B cell (primary cell): Measurements from ENCODE around the gene KIF22. TPM values are rescaled to one million over a fixed set of nuclear protein-coding genes. Genes with fewer than 3 reads are reported as not detected.
A peak's percentile ranks its signal among the peaks of the same experiment; 100 is the strongest.

Source experiments
- ATAC-seq: fragments of 200-7000 bp; cut with Tn5 transposase; one replicate; pipeline ENCODE4 v1.10.0; 2021; ENCODE audit warnings: low read depth, mild to moderate bottlenecking, moderate number of reproducible peaks, moderate library complexity
- CTCF ChIA-PET: fragments of 350-600 bp; sonication (Branson Sonifier 250); formaldehyde crosslinking; loops from one replicate; lab custom pipeline; 2021; ENCODE audit warnings: antibody characterized with exemption, inconsistent platforms; lab: Charles Lee
- POLR2A ChIA-PET: fragments of 350-600 bp; sonication (Branson Sonifier 250); formaldehyde crosslinking; loops from one replicate; lab custom pipeline; 2021; ENCODE audit warnings: antibody characterized with exemption; lab: Charles Lee
- DNase-seq: peaks from one replicate; pipeline ENCODE4 v3.0.0; 2013
- H2AFZ ChIP-seq: 2 replicates; pipeline ENCODE4 v1.6.1; 2012; ENCODE audit warnings: mild to moderate bottlenecking, low read depth, low read length; ENCODE audit not compliant: insufficient read depth, poor library complexity, severe bottlenecking
- H3K27ac ChIP-seq, 2 donors: 1 replicate in 1 of 2; 2 replicates in 1 of 2; pipeline ENCODE4 v1.5.1; 2012 to 2013; ENCODE audit warnings: low read length in 2 of 2, mild to moderate bottlenecking in 2 of 2, moderate library complexity in 1 of 2
- H3K27me3 ChIP-seq, 4 experiments: fragments of 200-600 bp in 1 of 4; sonication (generic) in 1 of 4; replicated peaks in 1 of 4; 1 replicate in 2 of 4; 2 replicates in 2 of 4; pipeline versions ENCODE4 v1.6.1 to v1.7.0; 2013 to 2016; ENCODE audit warnings: low read length in 3 of 4, mild to moderate bottlenecking in 2 of 4, mixed read lengths in 1 of 4, moderate library complexity in 1 of 4; ENCODE audit not compliant: insufficient read depth in 4 of 4, control insufficient read depth in 3 of 4; ENCODE audit errors: control extremely low read depth in 1 of 4
- H3K36me3 ChIP-seq, 2 experiments: replicated peaks in 1 of 2; 1 replicate in 1 of 2; 2 replicates in 1 of 2; pipeline versions ENCODE4 v1.6.1 to v1.7.1; 2013; ENCODE audit warnings: low read length in 1 of 2; ENCODE audit not compliant: insufficient read depth in 2 of 2, control insufficient read depth in 1 of 2; ENCODE audit errors: control extremely low read depth in 1 of 2, extremely low read depth in 1 of 2
- H3K4me1 ChIP-seq, 2 donors: fragments of 200-600 bp in 1 of 2; sonication (generic) in 1 of 2; 1 replicate in 1 of 2; 2 replicates in 1 of 2; pipeline versions ENCODE4 v1.5.1 to v1.6.1; 2013 to 2017; ENCODE audit warnings: low read length in 2 of 2; ENCODE audit not compliant: control insufficient read depth in 2 of 2, insufficient read depth in 2 of 2
- H3K4me2 ChIP-seq: replicated peaks from 2 replicates; pipeline ENCODE3; 2012; ENCODE audit warnings: mild to moderate bottlenecking, low read depth, low read length; ENCODE audit not compliant: poor library complexity, severe bottlenecking
- H3K4me3 ChIP-seq, 5 experiments: fragments of 200-600 bp in 1 of 5; sonication (generic) in 1 of 5; 1 replicate in 3 of 5; 2 replicates in 2 of 5; pipeline versions ENCODE4 v1.5.1 to v1.7.0; 2011 to 2016; ENCODE audit warnings: low read length in 4 of 5, mild to moderate bottlenecking in 4 of 5, low read depth in 2 of 5, control low read depth in 1 of 5, moderate library complexity in 1 of 5; ENCODE audit not compliant: insufficient read depth in 1 of 5; ENCODE audit errors: control extremely low read depth in 1 of 5, extremely low read depth in 1 of 5
- H3K79me2 ChIP-seq: fragments of 200-600 bp; sonication (generic); one replicate; pipeline ENCODE4 v1.6.0; 2016; ENCODE audit warnings: low read length; ENCODE audit not compliant: control insufficient read depth, insufficient read depth
- H3K9ac ChIP-seq: fragments of 200-600 bp; sonication (generic); 2 replicates; pipeline ENCODE4 v1.6.1; 2017; ENCODE audit warnings: mild to moderate bottlenecking, low read length, moderate library complexity
- H3K9me3 ChIP-seq, 3 donors: one replicate each; pipeline versions ENCODE4 v1.6.1 to v1.7.1; 2013; ENCODE audit warnings: low read length in 2 of 3; ENCODE audit not compliant: control insufficient read depth in 2 of 3, insufficient read depth in 1 of 3; ENCODE audit errors: control extremely low read depth in 1 of 3
- H4K20me1 ChIP-seq: 2 replicates; pipeline ENCODE4 v1.6.0; 2012; ENCODE audit warnings: mild to moderate bottlenecking, low read length; ENCODE audit not compliant: insufficient read depth, control insufficient read depth, poor library complexity, severe bottlenecking
- H3K27ac Mint-ChIP-seq: one replicate; pipeline ENCODE4 v1.8.0; 2021; ENCODE audit warnings: mixed read lengths
- H3K27me3 Mint-ChIP-seq: one replicate; pipeline ENCODE4 v1.8.0; 2021; ENCODE audit warnings: mixed read lengths
- H3K4me1 Mint-ChIP-seq: one replicate; pipeline ENCODE4 v1.8.0; 2021; ENCODE audit warnings: mixed read lengths
- H3K4me3 Mint-ChIP-seq: one replicate; pipeline ENCODE4 v1.8.0; 2021; ENCODE audit warnings: mixed read lengths
- H3K9me3 Mint-ChIP-seq: one replicate; pipeline ENCODE4 v1.8.0; 2022; ENCODE audit warnings: mixed read lengths; ENCODE audit not compliant: insufficient read depth
- EZH2 ChIP-seq: IDR thresholded peaks from 2 replicates; pipeline ENCODE4 v1.6.1; 2012; ENCODE audit warnings: borderline replicate concordance, low read depth, mild to moderate bottlenecking, moderate library complexity, low read length; ENCODE audit not compliant: insufficient read depth, poor library complexity, severe bottlenecking
- WGBS: methylation state at CpG from one replicate; pipeline ENCODE4 v1.1.5; 2013; ENCODE audit warnings: missing lambda C conversion rate; ENCODE audit not compliant: insufficient coverage; 5-methylcytosine and 5-hydroxymethylcytosine counted together
- intact Hi-C: fragments of 100-400 bp; cut with micrococcal nuclease; formaldehyde crosslinking; loops from one replicate; pipeline ENCODE4 v1.10.0; 2022
- polyA plus RNA-seq: library from polyadenylated mRNA; depleted of rRNA; stranded (reverse); fragments of >200 nt; gene quantifications from 2 replicates; pipeline ENCODE4 v1.2.3, GENCODE V29; 2012
- total RNA-seq, 2 donors: library from RNA; stranded (reverse); fragments of 120-200 nt in 1 of 2; gene quantifications; 1 replicate in 1 of 2; 2 replicates in 1 of 2; pipeline versions ENCODE4 v1.2.3 to v1.2.4, GENCODE V29; 2013 to 2022
- TF ChIP-seq, protein P1 (sequence below): fragments of 200-600 bp; IDR thresholded peaks from one replicate; pipeline ENCODE4 v1.8.0; 2022; ENCODE audit warnings: antibody characterized with exemption, mild to moderate bottlenecking

KIF22 gene
- total and polyA plus RNA-seq, 2 donors (not counting 1 experiment from before 2014, with no cell fraction given), result 53.9 to 57.2 TPM

DNA sequence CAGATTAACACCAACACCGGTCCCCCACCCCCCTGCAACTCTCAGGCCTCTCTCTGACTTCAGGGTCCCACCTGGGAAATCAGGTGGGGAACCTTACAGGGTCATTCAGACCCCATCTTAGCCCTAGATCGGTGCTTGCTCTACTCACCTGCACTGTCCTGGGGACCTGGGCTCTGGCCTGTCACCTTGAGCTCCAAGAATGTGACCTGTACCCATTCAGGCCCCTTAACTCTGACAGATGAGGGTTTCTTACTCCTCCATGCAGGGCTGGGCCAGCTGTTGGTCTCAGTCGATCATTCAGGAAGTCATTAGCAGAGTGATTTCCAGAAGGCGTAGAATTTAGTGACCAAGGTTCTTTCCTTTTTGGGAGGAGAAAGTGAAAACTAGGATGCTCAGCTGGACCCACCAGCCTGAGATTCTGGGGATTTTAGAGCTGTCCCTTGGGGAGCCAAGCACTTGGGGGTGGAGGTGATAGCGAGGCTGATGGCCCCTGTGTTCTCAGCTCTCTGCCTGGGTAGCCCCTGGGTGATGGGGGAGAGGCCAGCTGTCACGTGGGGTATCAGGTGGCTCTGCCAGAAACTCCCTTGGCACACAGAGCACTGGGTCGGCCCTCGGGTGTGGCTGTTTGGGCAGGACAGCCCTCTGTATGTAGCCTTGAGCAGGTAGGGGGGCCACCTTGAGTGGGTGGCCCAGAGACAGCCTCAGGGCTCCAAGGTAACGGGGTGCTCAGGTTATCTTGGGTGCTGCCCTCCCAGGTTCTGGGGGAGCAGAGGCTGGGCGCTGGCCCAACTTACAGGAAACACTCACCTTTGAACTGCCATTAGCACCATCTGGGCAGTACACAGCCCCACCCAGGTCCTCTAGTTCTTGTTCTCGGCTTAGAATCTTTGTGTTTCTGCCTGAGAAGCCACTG lies 30.4 kb downstream of the KIF22 start:
- peak overlapping the region; percentile 73 for H3K4me2 ChIP-seq
- no peaks in the 10 kb centered on the region for H3K9me3 Mint-ChIP-seq
- H3K9ac ChIP-seq, result peak overlapping the region; percentile 65
- ATAC-seq (peak; percentile 40), DNase-seq (peak; percentile 74)
- H3K4me3 Mint-ChIP-seq, result peak overlapping the region; percentile 96
- no peaks in the 10 kb centered on the region for H3K9me3 ChIP-seq
- H3K36me3 ChIP-seq, result peaks cover 0 to 22% of the 10 kb centered on the region in 2 experiments
- H3K4me3 ChIP-seq, result peak overlapping the region; percentile 43 to 93 (median 57)
- intact Hi-C loops, result loop anchor here (1.0 to 2.0 kb wide), 2 partner anchors 28 to 42 kb away; partner anchors contain the start of gene CDIPT
- peaks cover 62% of the 10 kb centered on the region for H3K4me1 Mint-ChIP-seq
- no peaks in the 10 kb centered on the region for H3K27me3 ChIP-seq
- peak overlapping the region; percentile 61 for H2AFZ ChIP-seq
- ChIA-PET POLR2A (interaction anchor here (0.5 to 1.3 kb wide), 4 partner anchors 15 to 102 kb away, joined by 3 to 4 read pairs (median 3); no protein-coding TSS in a partner anchor), CTCF (interaction anchor here (0.6 to 5.7 kb wide), 10 partner anchors 10 to 873 kb away, joined by 3 to 66 read pairs (median 4); partner anchors contain the start of genes KIF22 and MAZ)
- peak overlapping the region; percentile 82 to 95 for H3K27ac ChIP-seq
- TF ChIP-seq, protein P1, sequence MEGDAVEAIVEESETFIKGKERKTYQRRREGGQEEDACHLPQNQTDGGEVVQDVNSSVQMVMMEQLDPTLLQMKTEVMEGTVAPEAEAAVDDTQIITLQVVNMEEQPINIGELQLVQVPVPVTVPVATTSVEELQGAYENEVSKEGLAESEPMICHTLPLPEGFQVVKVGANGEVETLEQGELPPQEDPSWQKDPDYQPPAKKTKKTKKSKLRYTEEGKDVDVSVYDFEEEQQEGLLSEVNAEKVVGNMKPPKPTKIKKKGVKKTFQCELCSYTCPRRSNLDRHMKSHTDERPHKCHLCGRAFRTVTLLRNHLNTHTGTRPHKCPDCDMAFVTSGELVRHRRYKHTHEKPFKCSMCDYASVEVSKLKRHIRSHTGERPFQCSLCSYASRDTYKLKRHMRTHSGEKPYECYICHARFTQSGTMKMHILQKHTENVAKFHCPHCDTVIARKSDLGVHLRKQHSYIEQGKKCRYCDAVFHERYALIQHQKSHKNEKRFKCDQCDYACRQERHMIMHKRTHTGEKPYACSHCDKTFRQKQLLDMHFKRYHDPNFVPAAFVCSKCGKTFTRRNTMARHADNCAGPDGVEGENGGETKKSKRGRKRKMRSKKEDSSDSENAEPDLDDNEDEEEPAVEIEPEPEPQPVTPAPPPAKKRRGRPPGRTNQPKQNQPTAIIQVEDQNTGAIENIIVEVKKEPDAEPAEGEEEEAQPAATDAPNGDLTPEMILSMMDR, result no peak
- TF ChIP-seq EZH2, result no peak
- peaks cover 94% of the 10 kb centered on the region for H3K79me2 ChIP-seq
- 28% methylated on average over 10 of the region's 11 CpGs for WGBS
- no peaks in the 10 kb centered on the region for H3K27me3 Mint-ChIP-seq
- H4K20me1 ChIP-seq, result peaks cover 80% of the 10 kb centered on the region
- H3K27ac Mint-ChIP-seq, result peak overlapping the region; percentile 95
- H3K4me1 ChIP-seq, result peaks cover 39 to 56% of the 10 kb centered on the region in 2 donors
